Measurements from ENCODE around the gene LAMC3.
A peak's percentile ranks its signal among the peaks of the same experiment; 100 is the strongest.
"Not testable (repeated sequence)": the region's sequence is repeated elsewhere in the genome, so short reads cannot be mapped to it uniquely, and the experiment has no call there.

The LAMC3 gene

GRCh38 chr9:131103024-131103423, 94.0 kb downstream of the LAMC3 start:
- no peak for DNase-seq

- DNase-seq = no peak
These were observed 94.6 kb downstream of the LAMC3 start for GRCh38 chr9:131103535-131103934.

- no peak for DNase-seq
These were observed 95.2 kb downstream of the LAMC3 start for GRCh38 chr9:131104016-131104740.

GRCh38 chr9:131105952-131106351, 97.0 kb downstream of the LAMC3 start:
- no peak for DNase-seq

- DNase-seq = no peak
These were observed 98.8 kb downstream of the LAMC3 start for GRCh38 chr9:131107760-131108159.

GRCh38 chr9:131111186-131111853, 102.3 kb downstream of the LAMC3 start:
- DNase-seq = no peak

GRCh38 chr9:131111854-131112311, 102.9 kb downstream of the LAMC3 start:
- no peak for DNase-seq

GRCh38 chr9:131112374-131113154, 103.6 kb downstream of the LAMC3 start:
- no peak for DNase-seq

- no peak for DNase-seq
These were observed 104.7 kb downstream of the LAMC3 start for GRCh38 chr9:131113655-131114054.

- DNase-seq = no peak
These were observed 105.1 kb downstream of the LAMC3 start for GRCh38 chr9:131114084-131114535.

GRCh38 chr9:131115360-131115742, 106.4 kb downstream of the LAMC3 start:
- DNase-seq = not testable (repeated sequence)

- DNase-seq = no peak
These were observed 107.5 kb downstream of the LAMC3 start for GRCh38 chr9:131116281-131117120.

GRCh38 chr9:131117121-131117761, 108.3 kb downstream of the LAMC3 start:
- no peak for DNase-seq

- no peak for DNase-seq
These were observed 108.8 kb downstream of the LAMC3 start for GRCh38 chr9:131117762-131118145.

GRCh38 chr9:131119600-131119999, 110.6 kb downstream of the LAMC3 start:
- DNase-seq = no peak

- DNase-seq = no peak
These were observed 111.8 kb downstream of the LAMC3 start for GRCh38 chr9:131120620-131121228.

- DNase-seq = no peak
These were observed 112.4 kb downstream of the LAMC3 start for GRCh38 chr9:131121346-131121745.

GRCh38 chr9:131122158-131122557, 113.2 kb downstream of the LAMC3 start:
- DNase-seq = no peak

GRCh38 chr9:131125038-131125287, 116.0 kb downstream of the LAMC3 start:
- DNase-seq = no peak

GRCh38 chr9:131125288-131126058, 116.5 kb downstream of the LAMC3 start, which contains the start of gene NUP214:
Gene NUP214, plus strand, starts transcription at chr9:131125586. Its CDS starts 119 bp downstream, at chr9:131125705.
- peak; percentile 99 for DNase-seq

GRCh38 chr9:131126059-131126426, 117.1 kb downstream of the LAMC3 start:
- DNase-seq = no peak

All from OCI-M1 (cell line).